ENCODE results near the gene OSBPL3.

The OSBPL3 gene

DNA sequence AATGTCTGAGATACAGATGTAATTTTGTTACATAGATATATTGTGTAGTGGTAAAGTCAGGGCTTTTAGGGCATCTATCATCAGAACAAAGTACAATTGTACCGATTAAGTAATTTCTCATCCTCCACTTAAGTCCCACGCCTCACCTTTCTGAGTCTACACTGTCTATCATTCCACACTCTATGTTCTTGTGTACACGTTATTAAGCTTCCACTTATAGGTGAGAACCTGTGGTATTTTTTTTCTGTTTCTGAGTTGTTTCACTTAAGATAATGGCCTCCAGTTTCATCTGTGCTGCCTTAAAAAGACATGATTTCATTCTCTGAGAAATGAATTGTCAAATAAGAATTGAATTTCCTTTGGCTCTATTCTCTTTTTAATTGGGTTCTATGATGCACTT lies 15.5 kb upstream of the OSBPL3 start:
- H3K4me3 ChIP-seq (ENCODE audit: low read depth, low read length): no peak overlapping the region
- TF ChIP-seq, protein P1, sequence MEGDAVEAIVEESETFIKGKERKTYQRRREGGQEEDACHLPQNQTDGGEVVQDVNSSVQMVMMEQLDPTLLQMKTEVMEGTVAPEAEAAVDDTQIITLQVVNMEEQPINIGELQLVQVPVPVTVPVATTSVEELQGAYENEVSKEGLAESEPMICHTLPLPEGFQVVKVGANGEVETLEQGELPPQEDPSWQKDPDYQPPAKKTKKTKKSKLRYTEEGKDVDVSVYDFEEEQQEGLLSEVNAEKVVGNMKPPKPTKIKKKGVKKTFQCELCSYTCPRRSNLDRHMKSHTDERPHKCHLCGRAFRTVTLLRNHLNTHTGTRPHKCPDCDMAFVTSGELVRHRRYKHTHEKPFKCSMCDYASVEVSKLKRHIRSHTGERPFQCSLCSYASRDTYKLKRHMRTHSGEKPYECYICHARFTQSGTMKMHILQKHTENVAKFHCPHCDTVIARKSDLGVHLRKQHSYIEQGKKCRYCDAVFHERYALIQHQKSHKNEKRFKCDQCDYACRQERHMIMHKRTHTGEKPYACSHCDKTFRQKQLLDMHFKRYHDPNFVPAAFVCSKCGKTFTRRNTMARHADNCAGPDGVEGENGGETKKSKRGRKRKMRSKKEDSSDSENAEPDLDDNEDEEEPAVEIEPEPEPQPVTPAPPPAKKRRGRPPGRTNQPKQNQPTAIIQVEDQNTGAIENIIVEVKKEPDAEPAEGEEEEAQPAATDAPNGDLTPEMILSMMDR (IDR thresholded peaks at IDR 0.05; ENCODE audit: low read depth, low read length): no peak

DNA sequence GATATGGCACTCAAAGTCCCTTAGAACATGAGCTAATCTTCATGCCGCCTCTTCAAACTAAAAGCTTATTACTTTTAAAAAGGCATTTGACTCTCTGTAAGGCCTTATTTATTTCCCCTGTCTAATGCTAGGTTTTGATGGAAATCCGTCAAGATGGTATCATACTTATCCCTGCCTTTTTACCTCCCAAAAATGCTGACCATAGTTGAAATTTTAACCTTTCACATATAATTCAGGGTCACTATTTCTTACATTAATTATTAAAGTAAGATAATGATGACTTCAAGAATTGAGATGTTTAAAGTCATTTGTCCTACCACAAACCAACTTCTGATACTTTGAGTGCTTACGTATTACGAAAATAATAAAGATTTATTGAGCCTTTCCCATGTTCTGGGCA lies 12.3 kb upstream of the OSBPL3 start:
- TF ChIP-seq, protein P1 (IDR thresholded peaks at IDR 0.05; ENCODE audit: low read depth, low read length): no peak
- no peak overlapping the region for H3K4me3 ChIP-seq (ENCODE audit: low read depth, low read length)

DNA sequence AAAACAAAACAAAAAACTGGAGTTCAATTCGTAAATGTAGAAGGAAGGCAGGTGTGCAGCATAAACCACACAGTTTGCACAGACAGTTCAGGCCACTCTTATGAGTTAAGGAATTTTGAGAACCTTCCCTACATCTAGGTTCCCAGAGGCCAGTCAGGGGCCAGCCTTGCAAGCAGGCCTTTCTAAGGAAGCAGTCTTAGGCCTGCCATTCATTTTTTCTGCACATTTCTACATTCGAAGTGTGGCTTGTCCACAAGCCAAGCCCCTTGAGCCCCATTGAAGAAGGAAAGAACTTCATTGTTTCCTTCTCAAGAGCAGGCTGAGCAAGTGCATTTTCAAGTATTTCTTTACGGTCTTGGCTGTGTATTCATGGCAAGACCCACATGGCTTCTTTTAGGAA lies 11.4 kb upstream of the OSBPL3 start:
- TF ChIP-seq, protein P1 (IDR thresholded peaks at IDR 0.05; ENCODE audit: low read depth, low read length): no peak
- H3K4me3 ChIP-seq (ENCODE audit: low read depth, low read length): no peak overlapping the region

DNA sequence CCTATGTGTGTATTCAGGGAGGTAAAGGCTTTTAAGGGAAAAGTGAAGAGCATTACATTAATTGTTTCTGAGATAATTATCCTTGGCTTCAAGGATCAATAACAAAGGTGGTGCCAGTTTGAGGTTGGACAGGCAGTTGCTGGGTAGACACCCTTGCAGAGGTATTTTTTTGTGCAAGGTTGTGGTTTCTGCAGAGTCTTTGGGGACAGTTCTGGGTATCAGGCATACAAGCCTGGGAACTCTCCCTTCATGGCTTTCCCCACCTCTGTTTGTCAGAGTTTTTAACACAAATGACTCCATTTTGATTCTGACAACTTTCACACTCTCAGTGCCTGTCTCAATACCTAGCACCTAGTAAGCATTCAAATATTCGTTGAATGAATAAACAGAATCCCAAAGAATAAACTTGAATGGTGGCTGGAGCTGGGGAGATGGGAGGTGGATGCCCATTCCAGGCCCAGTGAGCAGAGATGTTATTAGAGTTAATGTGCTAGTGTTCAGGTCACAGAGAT lies 7.4 kb upstream of the OSBPL3 start:
- TF ChIP-seq, protein P1 (IDR thresholded peaks at IDR 0.05; ENCODE audit: low read depth, low read length): no peak
- H3K4me3 ChIP-seq (ENCODE audit: low read depth, low read length): no peak overlapping the region

DNA sequence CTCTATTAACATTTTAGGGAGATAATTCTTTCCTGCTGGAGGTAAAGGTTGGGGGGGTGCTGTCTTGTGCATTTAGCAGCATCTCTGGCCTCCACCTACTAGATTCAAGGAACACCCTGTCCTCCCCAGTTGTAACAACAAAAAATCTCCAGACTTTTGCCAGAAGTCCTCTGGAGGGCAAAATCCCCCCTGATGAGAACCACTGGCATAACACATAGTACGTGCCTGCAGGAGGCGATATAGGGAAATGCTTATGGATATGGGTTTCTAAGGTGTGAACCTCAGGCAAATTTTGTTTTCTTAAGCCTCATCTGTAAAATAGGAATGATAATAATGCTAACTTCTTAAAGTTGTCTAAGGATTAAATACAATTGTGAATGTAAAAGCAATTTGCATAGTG lies 2.9 kb upstream of the OSBPL3 start:
- no peak overlapping the region for H3K4me3 ChIP-seq (ENCODE audit: low read depth, low read length)
- TF ChIP-seq, protein P1 (IDR thresholded peaks at IDR 0.05; ENCODE audit: low read depth, low read length): peak; percentile 25

DNA sequence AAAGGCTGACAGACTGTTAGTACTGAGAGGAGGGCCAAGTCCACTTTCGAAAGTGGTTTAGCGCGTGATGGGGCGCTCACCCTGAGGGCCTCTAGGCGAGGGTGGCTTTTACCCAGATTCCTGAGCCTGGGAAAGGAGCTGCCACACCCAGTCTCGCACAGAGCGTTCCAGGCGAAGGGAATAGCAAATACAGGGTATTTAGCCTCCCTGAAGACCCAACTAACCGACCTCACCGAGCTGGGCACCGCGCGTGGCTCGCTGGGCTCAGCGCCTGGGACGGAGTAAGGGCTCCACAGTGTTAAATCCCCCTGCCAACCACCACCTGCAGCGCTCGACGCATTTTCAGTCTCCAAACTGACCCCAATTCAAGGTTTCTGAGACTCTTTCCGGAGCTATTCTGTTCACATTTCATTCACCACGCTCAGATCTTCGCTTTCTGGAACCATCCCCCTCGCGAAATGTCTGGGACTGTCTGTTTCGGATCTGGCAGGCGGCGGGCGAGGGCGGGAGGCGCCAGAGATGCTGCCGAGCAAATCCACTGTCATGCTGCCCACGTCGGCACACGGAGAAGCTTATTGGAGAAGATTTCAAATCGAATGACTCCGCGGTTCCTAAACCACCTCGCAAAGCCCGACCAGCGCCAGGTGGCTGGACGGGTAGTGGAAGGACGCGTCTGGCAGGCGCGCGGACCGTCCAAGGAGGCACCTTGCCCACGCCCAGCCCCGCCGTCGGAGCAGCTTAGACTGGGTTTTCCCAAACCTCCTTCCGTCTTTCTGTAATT lies 1.4 kb upstream of the OSBPL3 start:
- H3K4me3 ChIP-seq (ENCODE audit: low read depth, low read length): peak overlapping the region; percentile 64
- TF ChIP-seq, protein P1 (IDR thresholded peaks at IDR 0.05; ENCODE audit: low read depth, low read length): no peak

DNA sequence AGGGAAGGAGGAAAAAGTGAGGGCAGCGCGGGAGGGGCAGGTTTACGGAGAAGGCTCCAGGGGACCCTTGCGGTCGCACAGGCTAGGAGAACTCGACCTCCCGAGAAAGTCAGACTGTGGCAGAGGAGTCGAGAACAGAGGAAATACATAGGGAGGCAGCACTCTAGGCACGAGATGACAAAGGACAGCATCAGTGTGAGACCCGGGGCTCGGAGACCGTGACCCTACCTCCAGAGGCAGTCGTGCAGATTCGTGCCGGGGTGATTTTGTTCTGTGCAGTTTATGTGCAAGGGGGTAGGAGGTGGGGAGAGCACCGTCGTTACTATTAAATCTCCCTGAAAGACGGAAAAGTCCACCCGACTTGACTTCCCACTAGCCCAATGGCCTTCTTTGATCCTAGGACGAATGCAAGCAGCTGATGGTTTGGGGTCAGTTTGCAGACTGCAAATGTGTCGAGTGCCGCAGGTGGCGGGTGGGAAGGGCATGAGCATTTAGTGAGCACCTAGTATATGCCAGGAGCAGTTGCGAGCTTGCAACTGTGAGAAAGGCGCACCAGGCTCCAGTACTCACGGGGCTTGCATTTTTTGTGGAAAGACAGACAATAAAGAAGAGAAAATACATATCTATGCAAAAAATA lies 674 bp upstream of the OSBPL3 start:
- TF ChIP-seq, protein P1 (IDR thresholded peaks at IDR 0.05; ENCODE audit: low read depth, low read length): no peak
- peak overlapping the region; percentile 64 for H3K4me3 ChIP-seq (ENCODE audit: low read depth, low read length)
